ENCODE data around the gene CLK2. TPM values are rescaled to one million over a fixed set of nuclear protein-coding genes. Genes with fewer than 3 reads are reported as not detected.

Gene CLK2
- total and polyA plus RNA-seq, 2 of the 13 experiments (the other 11 are each of a cell fraction or from before 2014, with no cell fraction given), result 20.1 to 73.5 TPM

DNA sequence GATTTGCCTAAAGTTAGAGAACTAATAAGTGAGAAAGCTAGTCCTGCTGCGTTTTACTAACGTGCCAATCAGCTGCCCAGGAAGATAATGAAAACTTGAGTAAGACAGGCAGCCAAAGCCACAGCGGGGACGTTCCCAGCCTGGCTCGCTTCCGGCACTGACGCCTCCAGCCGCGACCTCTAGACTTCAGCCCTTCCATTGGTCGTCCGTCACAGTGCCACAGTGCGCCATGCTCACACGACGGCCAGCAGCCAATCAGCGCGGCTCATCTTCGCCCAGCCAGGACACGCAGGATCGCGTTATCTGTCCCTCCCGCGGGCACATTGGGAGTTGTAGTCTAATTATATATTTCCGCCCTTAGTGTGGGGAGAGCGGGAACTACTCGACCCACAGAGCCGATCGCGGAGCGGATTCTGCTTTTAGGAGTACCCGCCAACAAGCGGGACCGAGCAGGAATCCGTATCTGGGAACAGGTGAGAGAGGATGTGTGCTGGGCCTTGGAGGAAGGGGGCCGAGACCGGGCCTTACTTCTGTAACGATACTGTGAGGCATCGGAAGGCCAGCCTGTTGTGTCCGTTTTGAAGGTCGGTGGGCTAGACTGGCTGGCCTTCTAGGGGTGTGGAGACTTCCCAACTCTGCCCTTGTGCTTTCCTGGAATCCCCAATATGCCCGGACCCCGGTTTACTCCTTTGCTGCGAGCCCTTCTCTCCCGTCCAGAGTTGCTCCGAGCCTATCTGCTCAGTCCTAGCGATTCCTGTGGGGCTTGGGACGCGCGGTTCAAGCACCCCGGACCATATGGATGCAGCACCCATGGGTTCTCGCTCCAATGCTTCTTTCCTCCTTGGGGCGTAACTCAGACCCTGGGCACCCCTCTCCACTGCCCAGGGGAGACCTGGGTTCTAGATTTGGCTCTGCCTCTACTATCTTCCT lies 35.5 kb upstream of the CLK2 start, which contains the start of gene FDPS (continued):
- TF ChIP-seq, protein P1, sequence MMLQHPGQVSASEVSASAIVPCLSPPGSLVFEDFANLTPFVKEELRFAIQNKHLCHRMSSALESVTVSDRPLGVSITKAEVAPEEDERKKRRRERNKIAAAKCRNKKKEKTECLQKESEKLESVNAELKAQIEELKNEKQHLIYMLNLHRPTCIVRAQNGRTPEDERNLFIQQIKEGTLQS (CRISPR knock-in tag; IDR thresholded peaks at IDR 0.05), result 0 out of 2 replicates have a peak, but pooled peaks have one; percentile 10
- TF ChIP-seq, protein P2, sequence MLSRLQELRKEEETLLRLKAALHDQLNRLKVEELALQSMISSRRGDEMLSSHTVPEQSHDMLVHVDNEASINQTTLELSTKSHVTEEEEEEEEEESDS (CRISPR knock-in tag; IDR thresholded peaks at IDR 0.05; ENCODE audit: borderline replicate concordance), result 0 out of 2 replicates have a peak, but pooled peaks have one; percentile 28
- peak; percentile 90 for TF ChIP-seq YEATS2 (CRISPR knock-in tag; IDR thresholded peaks at IDR 0.05; ENCODE audit: borderline replicate concordance)
- peak; percentile 86 for TF ChIP-seq TARDBP (CRISPR knock-in tag; IDR thresholded peaks at IDR 0.05)
- TF ChIP-seq SATB2 (CRISPR knock-in tag; IDR thresholded peaks at IDR 0.05), result 0 out of 2 replicates have a peak, but pooled peaks have one; percentile 26
- TF ChIP-seq, protein P3, sequence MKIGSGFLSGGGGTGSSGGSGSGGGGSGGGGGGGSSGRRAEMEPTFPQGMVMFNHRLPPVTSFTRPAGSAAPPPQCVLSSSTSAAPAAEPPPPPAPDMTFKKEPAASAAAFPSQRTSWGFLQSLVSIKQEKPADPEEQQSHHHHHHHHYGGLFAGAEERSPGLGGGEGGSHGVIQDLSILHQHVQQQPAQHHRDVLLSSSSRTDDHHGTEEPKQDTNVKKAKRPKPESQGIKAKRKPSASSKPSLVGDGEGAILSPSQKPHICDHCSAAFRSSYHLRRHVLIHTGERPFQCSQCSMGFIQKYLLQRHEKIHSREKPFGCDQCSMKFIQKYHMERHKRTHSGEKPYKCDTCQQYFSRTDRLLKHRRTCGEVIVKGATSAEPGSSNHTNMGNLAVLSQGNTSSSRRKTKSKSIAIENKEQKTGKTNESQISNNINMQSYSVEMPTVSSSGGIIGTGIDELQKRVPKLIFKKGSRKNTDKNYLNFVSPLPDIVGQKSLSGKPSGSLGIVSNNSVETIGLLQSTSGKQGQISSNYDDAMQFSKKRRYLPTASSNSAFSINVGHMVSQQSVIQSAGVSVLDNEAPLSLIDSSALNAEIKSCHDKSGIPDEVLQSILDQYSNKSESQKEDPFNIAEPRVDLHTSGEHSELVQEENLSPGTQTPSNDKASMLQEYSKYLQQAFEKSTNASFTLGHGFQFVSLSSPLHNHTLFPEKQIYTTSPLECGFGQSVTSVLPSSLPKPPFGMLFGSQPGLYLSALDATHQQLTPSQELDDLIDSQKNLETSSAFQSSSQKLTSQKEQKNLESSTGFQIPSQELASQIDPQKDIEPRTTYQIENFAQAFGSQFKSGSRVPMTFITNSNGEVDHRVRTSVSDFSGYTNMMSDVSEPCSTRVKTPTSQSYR (CRISPR knock-in tag; IDR thresholded peaks at IDR 0.05; ENCODE audit: borderline replicate concordance), result 0 out of 2 replicates have a peak, but pooled peaks have one; percentile 14
- TF ChIP-seq ZNF772 (CRISPR knock-in tag; IDR thresholded peaks at IDR 0.05), result peak; percentile 35; the same call in 1 of the 2 replicates
- 0 out of 2 replicates have a peak, but pooled peaks have one; percentile 67 for TF ChIP-seq ZNF557 (CRISPR knock-in tag; IDR thresholded peaks at IDR 0.05)
- TF ChIP-seq SALL1 (CRISPR knock-in tag; IDR thresholded peaks at IDR 0.05), result peak; percentile 51; the same call in 1 of the 2 replicates
- peak; percentile 64; the same call in 1 of the 2 replicates for TF ChIP-seq ZIK1 (CRISPR knock-in tag; IDR thresholded peaks at IDR 0.05; ENCODE audit: borderline replicate concordance, low read depth)
- TF ChIP-seq ZNF788 (CRISPR knock-in tag; IDR thresholded peaks at IDR 0.05; ENCODE audit: borderline replicate concordance), result peak; percentile 46; the same call in 1 of the 2 replicates
- peak; percentile 88; the same call in 1 of the 2 replicates for TF ChIP-seq KLF6 (CRISPR knock-in tag; IDR thresholded peaks at IDR 0.05)
- TF ChIP-seq, protein P4, sequence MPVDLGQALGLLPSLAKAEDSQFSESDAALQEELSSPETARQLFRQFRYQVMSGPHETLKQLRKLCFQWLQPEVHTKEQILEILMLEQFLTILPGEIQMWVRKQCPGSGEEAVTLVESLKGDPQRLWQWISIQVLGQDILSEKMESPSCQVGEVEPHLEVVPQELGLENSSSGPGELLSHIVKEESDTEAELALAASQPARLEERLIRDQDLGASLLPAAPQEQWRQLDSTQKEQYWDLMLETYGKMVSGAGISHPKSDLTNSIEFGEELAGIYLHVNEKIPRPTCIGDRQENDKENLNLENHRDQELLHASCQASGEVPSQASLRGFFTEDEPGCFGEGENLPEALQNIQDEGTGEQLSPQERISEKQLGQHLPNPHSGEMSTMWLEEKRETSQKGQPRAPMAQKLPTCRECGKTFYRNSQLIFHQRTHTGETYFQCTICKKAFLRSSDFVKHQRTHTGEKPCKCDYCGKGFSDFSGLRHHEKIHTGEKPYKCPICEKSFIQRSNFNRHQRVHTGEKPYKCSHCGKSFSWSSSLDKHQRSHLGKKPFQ (CRISPR knock-in tag; IDR thresholded peaks at IDR 0.05; ENCODE audit: insufficient replicate concordance), result peak; percentile 87
- peak; percentile 78 for TF ChIP-seq RFX5 (IDR thresholded peaks at IDR 0.05; ENCODE audit: low read depth, low read length)
- TF ChIP-seq, protein P5, sequence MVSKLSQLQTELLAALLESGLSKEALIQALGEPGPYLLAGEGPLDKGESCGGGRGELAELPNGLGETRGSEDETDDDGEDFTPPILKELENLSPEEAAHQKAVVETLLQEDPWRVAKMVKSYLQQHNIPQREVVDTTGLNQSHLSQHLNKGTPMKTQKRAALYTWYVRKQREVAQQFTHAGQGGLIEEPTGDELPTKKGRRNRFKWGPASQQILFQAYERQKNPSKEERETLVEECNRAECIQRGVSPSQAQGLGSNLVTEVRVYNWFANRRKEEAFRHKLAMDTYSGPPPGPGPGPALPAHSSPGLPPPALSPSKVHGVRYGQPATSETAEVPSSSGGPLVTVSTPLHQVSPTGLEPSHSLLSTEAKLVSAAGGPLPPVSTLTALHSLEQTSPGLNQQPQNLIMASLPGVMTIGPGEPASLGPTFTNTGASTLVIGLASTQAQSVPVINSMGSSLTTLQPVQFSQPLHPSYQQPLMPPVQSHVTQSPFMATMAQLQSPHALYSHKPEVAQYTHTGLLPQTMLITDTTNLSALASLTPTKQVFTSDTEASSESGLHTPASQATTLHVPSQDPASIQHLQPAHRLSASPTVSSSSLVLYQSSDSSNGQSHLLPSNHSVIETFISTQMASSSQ (IDR thresholded peaks at IDR 0.05; ENCODE audit: low read depth), result no peak
- TF ChIP-seq, protein P5 (CRISPR knock-in tag; IDR thresholded peaks at IDR 0.05; ENCODE audit: borderline replicate concordance), result peak; percentile 75; the same call in 1 of the 2 replicates
- peak; percentile 79; the same call in 1 of the 2 replicates for TF ChIP-seq SMAD1 (CRISPR knock-in tag; IDR thresholded peaks at IDR 0.05; ENCODE audit: borderline replicate concordance, low read depth)
- peak; percentile 56; the same call in 1 of the 2 replicates for TF ChIP-seq ZNF335 (CRISPR knock-in tag; IDR thresholded peaks at IDR 0.05)

Data from HepG2 (cell line).